ENCODE data around the gene GIMAP8.
"Not testable (repeated sequence)": the region's sequence is repeated elsewhere in the genome, so short reads cannot be mapped to it uniquely, and the experiment has no call there.

GIMAP8 gene

GRCh38 chr7:150441524-150441923 lies 8.9 kb upstream of the GIMAP8 start:
- no peak for DNase-seq

- DNase-seq: no peak
These were observed 7.6 kb upstream of the GIMAP8 start for GRCh38 chr7:150442811-150443210.

GRCh38 chr7:150443793-150444540 lies 6.5 kb upstream of the GIMAP8 start:
- no peak for DNase-seq

GRCh38 chr7:150444674-150445365 lies 5.6 kb upstream of the GIMAP8 start:
- no peak for DNase-seq

GRCh38 chr7:150446288-150446938 lies 4.0 kb upstream of the GIMAP8 start:
- no peak for DNase-seq

- no peak for DNase-seq
These were observed 2.3 kb upstream of the GIMAP8 start for GRCh38 chr7:150447966-150448788.

GRCh38 chr7:150448789-150449147 lies 1.7 kb upstream of the GIMAP8 start:
- peak; percentile 87 for DNase-seq

- DNase-seq: no peak
These were observed 1.1 kb upstream of the GIMAP8 start for GRCh38 chr7:150449206-150449952.

- DNase-seq: peak; percentile 69
These were observed 815 bp downstream of the GIMAP8 start for GRCh38 chr7:150451097-150451793.

- DNase-seq: peak; percentile 38
These were observed 1.5 kb downstream of the GIMAP8 start for GRCh38 chr7:150451833-150452461.

- DNase-seq: peak; percentile 40
These were observed 2.8 kb downstream of the GIMAP8 start for GRCh38 chr7:150453181-150453580.

GRCh38 chr7:150453892-150454291 lies 3.5 kb downstream of the GIMAP8 start:
- no peak for DNase-seq

GRCh38 chr7:150457064-150457463 lies 6.6 kb downstream of the GIMAP8 start:
- DNase-seq: not testable (repeated sequence)

GRCh38 chr7:150458235-150458634 lies 7.8 kb downstream of the GIMAP8 start:
- DNase-seq: no peak

- DNase-seq: no peak
These were observed 8.3 kb downstream of the GIMAP8 start for GRCh38 chr7:150458756-150459155.

- DNase-seq: no peak
These were observed 11.1 kb downstream of the GIMAP8 start for GRCh38 chr7:150461520-150461919.

GRCh38 chr7:150462413-150462812 lies 12.0 kb downstream of the GIMAP8 start:
- DNase-seq: no peak

- no peak for DNase-seq
These were observed 13.0 kb downstream of the GIMAP8 start for GRCh38 chr7:150463461-150463860.

- DNase-seq: no peak
These were observed 14.5 kb downstream of the GIMAP8 start for GRCh38 chr7:150464962-150465361.

GRCh38 chr7:150465414-150465813 lies 15.0 kb downstream of the GIMAP8 start:
- DNase-seq: no peak

- no peak for DNase-seq
These were observed 16.0 kb downstream of the GIMAP8 start for GRCh38 chr7:150466477-150466876.
